ENCODE data around the gene NPB.
A peak's percentile ranks its signal among the peaks of the same experiment; 100 is the strongest.

NPB gene

DNA sequence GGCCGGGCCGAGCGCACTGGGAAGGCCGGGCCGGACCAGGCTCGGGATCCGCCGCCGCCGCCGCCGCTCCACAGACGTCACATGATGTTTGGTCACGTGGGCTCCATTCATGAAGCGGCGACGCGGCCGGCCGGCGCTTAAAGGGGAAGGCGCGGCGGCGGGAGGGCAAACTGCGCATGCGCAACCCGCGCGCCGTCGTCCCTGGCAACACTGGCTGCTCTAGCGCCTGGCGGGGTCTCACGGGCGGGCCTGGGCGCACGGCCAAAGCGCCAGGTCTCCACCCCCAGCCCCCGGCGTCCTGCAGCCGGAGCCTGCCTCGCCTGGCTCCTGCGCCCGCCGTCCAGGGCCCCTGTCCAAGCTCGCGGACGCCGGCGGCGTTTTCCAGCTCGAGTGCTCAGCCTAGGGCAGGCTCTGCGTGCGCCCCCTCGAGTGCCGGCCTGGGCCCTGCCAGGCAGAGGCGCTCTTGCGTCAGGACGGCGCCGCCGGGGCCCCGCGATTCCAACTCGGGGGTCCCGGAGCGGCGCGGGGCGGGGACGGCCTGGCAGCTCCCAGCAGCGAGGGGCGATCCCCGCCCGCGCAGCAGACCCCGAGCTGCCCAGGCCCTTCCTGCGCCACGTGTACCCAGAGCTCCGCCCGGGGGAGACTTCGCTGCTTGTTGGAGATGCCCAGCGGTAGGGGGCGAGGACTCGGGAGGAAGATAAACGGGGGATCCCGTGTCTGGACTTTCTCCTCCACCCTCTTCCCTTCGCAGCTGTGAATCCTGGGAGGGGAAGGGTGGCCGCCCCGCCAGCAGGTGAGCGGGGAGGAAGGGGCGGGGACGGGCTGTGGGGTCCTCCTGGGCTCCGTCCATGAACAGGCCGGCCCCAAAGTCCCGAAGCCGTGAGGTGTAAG lies 25.9 kb downstream of the NPB start, which contains the start of gene MAFG:
Gene MAFG, minus strand, starts transcription at position 83 of the 891 bp plus-strand sequence. CDS start 4,550 bp downstream, outside the sequence.
- peak; percentile 90 for DNase-seq

DNA sequence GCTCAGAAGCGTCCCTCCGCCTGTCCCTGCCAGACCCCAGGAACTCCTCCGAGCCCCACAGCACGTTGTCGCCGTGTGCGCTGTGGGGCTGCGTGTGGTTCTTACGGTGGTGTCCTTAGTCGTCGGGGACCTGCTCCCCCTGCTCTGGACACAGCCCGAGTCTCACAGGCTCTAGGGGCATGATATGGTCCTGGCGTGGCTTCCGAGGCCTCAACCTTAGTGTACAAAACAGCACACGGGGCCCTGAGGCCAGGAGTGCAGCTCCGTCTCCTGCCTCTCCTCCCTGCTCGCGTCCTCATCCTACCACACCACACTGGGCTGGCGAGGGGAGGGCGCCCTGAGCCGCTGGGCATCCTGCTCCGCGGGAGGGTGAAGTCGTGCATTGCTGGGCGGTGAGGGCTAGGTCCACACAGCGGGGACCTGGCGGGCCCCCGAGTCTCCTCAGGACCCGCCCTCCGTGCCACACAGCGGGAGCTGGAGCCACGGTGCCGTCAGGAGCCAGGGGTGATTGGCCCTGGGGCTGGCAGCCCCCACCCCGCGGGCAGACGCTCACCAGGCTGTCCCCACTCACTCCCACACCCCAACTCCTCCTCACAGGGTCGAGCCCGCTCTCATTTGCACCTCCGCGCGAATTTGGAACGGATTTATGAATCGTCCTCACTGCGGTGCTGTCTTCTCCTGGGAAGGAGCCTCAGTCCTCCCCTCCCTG lies 26.7 kb downstream of the NPB start:
- no peak for DNase-seq

DNA sequence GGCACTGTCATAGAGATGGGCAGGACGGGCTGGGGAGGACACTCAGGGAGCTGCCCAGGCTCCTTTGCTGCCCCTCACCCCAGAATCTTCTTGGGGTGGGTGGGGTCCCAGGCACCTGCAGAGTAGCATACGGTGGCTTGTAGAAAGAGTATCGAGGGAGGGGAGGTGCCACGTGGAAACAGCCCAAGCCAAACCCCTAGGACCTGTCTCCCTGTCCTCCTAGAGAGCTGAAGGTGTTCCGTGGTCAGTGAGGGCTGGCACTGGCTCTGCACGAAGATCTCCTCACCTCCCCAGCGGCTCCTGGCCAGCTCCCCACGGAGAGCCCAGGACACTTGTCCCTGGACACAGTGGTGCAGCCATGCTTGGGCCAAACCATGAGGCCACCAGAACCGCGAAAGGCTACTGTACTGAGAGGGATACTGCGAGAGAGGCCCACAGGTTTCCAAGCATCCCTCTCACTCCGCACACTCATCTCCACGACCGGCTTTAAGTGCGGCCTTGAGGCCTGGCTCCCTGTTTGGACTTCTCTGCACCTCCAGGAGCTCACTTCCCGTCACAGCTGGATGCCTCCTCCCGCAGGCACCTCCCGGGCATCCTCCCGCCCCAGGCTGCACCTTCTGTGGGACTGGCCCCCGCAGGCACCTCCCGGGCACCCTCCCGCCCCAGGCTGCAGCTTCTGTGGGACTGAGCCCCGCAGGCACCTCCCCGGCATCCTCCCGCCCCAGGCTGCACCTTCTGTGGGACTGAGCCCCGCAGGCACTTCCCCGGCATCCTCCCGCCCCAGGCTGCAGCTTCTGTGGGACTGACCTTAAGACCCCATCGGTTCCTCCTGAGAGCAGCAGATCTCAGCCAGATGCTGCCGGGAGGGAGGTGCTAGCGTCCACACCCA lies 27.5 kb downstream of the NPB start:
- no peak for DNase-seq

DNA sequence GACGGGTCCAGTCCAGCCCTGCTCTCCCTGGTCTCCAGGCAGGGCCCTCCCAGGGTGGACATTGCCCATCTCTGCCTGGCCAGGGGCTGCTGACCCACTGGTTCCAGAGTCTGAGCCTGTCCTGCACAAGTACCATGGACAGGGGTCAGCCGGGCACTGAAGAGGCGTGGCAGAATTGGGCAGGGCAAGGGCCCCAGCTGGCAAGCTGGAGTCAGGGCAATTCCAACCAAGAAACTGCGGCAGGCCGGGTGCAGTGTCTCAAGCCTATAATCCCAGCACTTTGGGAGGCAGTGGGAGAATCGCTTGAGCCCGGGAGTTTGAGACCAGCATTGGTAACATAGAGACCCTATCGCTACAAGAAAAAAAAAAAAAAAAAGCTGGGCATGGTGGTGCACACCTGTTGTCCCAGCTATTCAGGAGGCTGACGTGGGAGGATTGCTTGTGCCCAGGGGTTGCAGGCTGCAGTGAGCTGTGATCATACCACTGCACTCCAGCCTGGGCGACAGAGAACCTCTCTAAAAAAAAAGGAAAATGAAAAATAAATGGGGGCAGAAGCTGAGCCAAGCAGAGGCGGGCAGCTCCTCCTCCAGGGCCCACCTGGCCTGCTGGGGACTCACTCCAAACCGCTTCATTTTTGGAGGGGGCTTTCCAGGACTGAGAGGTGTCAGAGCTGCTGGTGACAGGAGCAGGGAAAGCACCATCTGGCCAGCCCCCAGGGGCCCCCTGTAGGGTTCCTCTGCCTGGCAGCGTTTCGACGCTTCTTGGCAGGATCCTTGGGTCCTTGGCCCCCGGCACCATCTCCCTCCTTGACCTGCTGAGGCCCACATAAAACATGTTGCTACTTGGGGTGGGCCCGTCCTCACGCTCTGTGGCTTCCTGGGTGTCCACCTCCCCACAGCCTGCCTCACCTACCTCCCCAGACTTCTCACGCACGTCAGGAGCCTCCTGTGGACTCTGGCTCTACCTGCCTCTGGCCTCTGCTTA lies 28.4 kb downstream of the NPB start:
- no peak for DNase-seq

DNA sequence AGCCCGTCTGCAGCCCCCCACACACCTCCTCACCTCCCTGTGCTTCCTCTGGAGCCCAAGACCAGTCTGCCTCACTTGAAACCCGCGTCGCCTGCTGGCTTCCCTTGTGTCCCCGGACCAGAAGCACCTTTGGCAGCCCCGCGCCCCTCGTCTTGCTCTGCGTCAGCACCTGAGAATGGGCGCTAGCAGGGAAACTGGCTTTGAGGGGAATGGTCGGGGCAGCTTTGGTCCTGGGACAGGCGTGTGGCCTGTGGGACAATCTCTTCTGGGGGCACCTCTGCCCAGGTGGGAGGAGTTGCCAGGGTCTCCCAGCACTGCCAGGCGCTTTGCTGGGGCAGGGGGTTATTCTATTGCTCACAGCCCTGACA lies 29.1 kb downstream of the NPB start:
- no peak for DNase-seq

DNA sequence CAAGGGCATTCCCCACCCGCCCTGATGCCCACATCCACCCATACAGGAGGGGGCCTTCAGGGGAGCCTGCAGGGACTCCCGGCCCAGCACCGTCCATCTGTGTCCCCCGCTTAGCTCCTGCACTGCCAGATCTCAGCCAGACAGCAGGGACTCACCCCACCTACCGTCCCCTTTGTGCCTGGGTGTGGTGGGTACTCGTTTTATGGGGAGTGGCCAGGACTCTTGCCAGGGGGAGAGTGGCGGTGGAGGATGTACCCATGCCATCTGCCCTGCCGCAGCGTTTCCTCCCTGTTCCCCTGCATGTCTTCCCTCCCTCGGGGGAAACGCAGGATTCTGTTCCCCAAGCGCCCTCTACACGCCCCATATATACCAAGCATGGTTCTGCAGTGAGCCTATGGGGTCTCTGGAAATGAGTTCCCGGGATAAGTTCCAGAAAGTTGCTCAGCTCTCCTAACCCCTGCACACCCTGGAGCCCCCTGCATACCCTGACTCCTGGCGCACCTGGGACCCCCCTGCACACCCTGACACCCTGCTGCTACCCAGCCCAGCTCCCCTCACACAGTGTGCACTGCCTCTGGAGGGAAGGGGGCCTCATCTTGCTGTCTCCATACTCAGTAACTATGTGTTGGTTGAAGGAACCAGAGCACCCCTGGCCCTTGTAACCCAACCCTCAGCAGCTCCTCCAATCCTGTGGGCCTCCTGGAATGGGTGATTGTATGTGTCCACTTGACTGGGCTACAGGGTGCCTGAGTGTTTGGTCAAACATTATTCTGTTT lies 29.7 kb downstream of the NPB start:
- no peak for DNase-seq

DNA sequence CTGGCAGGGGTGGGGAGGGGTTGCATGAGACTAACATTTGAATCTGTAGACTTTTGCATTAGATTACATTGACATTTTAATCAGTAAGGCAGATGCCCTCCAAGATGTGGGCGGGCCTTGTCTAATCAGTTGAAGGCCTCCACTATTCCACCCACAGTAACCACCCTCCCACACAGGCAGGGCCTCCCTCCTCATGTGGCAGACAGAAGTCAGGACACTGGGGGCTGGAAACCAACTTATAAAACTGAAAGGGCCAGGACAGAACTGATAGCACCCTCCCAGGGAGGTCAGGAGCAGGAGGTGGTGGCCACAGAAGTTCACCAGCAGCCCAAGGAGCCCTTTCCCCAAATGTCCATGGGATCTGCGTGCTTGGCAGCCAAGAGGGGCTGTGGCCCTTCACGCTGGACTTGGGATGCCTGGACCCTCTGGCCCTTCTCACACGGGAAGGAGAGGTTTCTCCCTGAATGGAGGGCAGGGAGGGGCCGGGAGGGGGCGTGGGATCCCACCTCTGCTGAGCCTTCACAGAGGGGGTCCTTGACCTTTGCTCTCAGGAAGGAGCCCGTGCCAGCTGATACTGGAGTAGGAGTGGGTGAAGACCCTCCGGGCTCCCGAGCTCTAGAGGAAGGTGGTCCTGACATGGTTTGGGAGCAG lies 30.4 kb downstream of the NPB start:
- DNase-seq: no peak

DNA sequence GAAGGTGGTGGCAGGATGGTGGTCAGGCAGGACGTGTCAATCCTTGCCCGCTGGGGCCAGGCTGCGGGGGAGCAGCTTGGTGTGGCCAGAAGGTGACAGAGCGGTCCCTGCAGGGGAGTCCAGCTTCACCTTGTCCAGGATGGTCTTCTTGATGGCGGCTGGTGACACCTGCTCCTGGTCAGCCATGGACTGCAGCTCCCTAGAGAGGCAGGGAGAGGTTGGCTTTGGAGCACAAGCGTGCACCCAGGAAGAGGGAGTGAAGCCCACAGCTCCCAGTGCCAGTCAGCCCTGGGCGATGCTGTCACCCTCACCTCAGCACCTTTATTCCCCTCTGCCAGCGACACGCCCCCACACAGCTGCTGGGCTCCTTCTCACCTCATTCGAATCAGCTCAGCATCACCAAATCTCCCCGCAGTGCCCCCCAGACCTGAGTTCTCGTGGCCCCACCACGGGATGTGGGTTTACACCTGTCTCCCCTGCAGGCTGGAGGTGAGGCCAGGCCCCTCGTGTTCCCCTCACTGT lies 31.2 kb downstream of the NPB start:
- no peak for DNase-seq

DNA sequence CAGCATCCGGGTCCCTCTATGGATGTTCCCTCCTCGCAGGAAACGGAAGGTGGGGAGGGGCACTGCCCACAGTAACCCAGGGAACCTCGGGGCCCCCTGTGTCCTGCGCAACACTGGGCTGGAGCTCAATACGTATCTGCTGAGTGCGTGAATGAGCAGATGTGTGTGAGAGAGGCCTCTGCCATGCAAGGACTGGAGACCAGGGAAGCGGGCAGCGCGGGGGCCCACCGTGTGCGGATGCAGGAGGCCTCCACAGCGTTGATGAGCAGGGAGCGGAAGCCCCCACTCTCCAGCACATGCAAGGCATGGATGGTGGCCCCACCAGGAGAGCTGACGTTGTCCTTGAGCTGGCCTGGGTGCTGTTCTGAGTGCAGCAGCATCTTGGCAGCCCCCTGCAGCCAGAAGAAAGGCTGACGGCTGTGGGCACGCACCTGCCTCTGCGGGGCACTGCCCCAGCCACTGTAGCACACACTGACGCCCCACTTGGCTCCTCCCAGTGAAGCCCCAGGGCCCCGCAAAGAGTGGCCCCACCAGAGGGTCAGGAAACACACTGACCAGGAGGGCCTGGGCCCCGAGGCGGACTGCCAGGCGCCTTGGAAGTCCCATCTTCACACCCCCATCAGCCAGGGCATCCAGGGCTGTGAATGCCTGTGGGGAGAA lies 32.2 kb downstream of the NPB start:
- no peak for DNase-seq

DNA sequence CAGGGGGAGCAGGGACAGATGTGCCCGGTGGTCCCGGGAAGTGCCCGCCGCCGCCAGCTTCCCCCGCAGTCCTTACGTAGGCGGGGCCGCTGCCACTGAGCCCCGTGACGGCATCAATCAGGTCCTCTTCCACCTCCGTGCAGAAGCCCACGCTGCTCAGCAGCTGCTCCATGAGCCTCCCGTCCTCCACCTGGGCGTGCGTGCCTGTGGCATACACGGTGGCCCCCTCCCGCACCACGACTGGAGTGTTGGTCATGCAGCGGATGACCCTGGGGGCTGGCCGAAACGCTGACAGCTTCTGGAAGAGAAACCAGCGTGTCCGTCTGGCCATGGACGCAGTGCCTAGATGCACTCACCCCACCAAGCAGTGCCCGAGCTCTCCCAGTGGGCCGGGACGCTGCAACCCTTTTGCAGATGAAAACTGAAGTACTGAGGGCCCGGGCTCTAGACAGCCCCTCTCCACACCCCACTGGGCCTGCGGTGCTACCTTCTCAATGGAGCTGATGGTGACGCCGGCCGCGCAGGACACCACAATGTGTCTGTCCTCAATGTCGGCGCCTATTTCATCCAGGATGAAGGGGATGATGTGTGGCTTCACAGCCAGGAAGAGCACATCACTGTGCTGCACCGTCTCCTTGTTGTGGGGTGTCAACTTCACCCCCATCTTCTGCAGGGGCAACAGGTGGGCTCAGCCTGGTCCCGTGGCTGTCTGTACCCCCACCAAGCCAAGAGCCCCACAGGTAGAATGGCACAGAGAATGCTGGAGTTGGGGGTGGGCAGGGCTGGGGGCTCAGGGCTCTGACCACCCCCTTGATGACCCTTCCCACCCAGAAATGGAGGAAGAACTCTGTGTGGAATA lies 33.0 kb downstream of the NPB start:
- DNase-seq: no peak

DNA sequence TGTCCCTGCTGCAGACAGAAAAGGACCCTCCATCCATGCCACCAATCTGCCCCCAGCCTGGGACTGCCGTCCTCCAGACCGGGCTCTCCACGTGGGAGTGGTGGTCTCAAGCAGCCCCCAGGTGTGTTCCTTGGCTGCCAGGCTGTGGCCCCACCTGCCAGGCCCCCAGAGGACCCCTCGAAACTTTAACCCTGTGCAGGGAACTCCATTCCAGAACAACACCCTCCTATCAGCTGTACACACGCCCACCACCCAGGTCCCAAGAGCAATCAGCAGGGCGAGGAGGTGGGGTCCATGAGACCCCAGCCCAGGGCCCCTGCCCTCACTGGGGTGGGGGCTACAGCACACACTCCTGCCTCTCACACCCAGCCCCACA lies 33.7 kb downstream of the NPB start:
- DNase-seq: no peak

DNA sequence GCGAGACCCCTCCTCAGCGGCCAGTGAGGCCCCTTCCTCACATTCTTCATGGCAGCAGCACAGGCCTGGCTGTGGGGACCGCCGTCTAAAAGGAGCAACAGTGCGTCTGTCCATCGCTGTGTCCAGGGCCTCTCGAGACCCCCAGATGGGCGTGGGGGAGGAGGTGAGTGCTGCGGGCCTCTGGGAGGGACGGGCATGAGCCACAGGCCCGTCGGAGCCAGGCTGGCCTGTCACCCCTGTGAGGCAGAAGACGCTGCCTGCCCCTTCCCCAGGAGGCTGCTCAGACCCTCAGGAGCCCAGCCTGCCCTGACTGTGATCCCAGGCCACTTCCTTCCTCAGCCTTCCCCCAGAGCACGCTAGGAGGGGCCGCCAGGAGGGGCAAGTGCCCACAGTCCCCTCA lies 37.2 kb downstream of the NPB start:
- no peak for DNase-seq

DNA sequence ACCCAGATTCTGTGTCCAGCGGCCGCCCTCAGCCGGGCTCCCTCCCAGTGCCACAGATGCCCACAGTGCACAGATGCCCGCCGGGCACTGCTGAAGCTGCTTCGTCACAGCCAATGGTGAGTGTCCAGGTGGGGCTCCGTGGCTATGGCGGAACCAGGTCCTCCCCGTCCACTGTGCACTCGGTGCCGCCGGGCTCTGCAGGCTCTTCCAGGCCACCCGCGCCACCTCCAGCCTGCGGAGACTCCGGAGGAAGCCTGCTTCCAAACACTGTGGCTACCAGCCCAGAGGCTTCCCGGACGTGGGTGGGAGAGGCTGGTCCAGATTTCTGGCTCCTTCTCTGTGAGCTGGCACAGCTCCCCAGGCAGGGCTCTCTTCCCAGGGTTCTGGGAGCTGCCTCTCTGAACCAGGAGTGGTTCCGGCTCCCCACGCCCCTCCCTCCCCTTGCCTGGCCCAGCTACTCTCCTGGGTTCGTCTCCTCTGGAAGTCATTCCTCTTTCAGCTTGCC lies 37.9 kb downstream of the NPB start:
- no peak for DNase-seq

DNA sequence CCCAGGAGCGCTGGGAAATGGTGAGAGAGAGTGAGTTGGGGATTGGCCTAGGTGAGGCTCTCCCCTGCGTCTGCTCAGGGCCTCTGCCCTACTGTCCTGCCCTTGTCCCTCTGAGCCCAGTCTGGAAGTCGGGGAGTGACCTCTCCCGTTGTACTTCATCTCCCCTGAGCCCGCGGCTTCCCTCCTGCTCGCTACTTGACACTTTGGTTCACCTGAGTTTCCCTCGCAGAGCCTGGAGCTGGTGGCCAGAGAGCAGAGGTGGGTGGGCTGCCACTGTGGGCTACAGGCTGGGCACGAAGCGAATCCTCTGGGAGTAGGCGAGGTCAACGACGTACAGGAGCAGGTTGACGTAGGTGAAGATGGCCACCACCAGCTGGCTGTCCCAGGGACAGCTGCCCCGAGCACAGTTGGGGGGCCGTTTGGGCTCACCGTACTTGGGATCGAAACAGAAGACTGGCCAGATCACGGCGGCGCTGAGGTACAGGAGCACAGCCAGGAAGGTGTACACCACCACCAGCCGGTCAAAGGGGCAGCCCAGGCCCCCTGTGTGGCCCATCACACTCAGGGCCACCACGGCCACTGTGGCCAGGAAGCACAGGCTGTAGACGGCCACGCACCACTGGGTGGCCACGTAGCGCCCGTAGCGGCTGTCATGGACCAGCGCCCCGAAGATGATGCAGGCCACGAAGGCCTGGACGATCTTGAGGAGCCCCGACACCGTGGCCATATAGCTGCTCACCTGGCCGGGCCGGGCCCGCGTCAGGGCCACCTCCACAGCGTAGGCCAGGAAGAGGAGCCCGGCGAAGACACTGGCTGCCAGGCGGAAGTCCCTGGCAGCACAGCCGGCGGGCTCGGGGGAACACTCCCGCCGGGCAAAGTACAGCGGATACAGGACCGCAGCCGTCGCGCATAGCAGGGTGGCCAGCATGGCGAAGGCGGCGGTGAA lies 38.8 kb downstream of the NPB start:
- no peak for DNase-seq

DNA sequence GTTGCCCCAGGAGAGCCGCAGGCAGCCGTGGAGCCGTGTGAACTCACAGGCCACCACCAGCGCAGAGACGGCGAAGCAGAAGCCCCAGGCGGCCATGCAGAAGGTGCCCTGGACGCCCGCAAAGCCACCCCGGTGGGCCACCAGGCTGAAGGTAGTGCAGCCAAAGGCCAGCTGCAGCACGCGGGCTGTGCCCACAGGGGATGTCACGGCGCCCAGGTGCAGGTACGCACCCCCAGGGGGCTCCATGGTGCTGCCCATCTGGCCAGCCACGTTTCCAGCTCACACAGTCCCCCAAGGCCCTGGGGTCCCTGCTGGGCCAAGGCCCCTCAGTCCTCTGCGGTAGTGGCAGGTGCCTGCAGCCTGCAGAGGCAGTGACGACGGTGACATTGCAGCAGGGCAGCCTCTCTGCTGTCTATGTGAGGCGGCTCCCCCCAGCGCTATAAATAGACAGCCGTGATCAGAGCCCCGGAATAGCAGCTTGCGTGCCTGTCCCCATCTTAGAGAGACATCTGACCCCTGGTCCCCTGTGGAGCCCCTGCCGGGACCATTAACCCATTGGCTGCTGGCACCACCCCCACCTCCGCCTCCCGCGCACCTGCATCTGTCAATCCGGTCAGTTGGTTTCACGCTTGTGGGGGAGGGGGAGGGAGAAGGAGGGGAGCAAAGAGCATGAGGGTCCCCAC lies 39.6 kb downstream of the NPB start:
- DNase-seq: no peak

DNA sequence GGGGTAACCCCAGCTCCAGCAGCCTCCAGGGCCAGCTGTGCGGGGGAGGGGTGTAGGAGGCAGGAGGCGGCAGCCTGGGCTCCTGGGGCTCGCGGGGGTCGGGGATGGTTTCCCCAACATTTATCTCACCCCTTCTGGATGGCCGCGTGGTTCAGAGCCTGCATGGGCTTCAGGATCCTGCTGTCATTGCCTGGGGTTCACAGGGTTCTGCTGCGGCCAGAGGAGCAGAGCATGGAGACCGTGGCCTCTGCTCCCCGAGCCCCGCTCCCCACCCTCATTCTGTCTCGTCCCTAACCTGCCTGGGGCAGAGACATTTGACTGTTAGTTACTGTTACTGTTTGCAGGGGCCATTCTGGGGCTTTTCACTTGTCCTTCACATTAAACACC lies 40.1 kb downstream of the NPB start:
- DNase-seq: no peak

DNA sequence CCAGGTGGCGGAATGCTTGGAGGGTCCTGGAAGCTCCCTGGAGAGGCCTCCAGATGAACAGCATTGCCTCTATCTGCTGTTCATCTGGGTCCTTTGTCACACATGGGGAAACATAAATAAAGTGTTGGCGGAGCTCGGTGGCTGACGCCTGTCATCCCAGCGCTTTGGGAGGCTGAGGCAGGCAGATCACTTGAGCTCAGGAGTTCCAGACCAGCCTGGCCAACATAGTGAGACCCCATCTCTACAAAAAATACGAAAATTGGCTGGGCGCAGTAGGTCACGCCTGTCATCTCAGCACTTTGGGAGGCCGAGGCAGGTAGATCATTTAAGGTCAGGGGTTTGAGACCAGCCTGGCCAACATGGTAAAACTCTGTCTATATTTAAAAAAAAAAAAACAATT lies 42.8 kb downstream of the NPB start:
- no peak for DNase-seq
